ENCODE measurements around the gene FOXP1. TPM values are rescaled to one million over a fixed set of nuclear protein-coding genes. Genes with fewer than 3 reads are reported as not detected.

FOXP1 gene
- total and polyA plus RNA-seq, 2 of the 8 experiments (the other 6 are each of a cell fraction or from before 2014, with no cell fraction given) = 13.9 to 25.4 TPM

DNA sequence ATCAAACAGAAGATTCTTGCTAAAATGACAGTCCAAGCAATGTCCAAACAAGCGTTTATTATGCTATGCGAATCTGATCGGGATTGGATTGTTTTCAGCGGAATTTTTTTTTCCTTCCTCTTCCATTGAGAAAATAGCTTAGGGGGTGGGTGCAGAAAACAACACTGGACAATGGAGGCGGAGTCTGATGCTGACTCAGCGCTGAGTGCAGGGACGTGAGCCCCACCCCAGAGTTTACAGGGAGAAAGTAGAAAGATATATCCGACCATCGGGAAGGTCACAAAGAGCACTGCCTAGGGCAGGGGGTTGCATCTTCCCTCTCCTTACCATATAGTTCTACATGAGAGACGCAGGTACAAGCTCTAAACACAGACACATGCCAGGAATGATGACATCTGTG lies 117.0 kb downstream of the FOXP1 start:
- H2BK5ac ChIP-seq (ENCODE audit: low read depth, low read length) = no peak overlapping the region
- FAIRE-seq (peak; percentile 28), DNase-seq (ENCODE audit: low read depth in 1 of 2, low spot score in 2 of 2) (no peak)
- H3K27me3 ChIP-seq (replicated peaks in 1 of 4; ENCODE audit: control insufficient read depth in 3 of 4, extremely low read depth in 1 of 4, insufficient read depth in 3 of 4, low read length in 3 of 4) = no peaks in the 10 kb centered on the region
- no peak overlapping the region for H2BK120ac ChIP-seq (replicated peaks; ENCODE audit: low read depth, low read length)
- ChIA-PET POLR2A (ENCODE audit: partially characterized antibody) (interaction anchor here (1.8 kb wide), 1 partner anchor 15 kb away, joined by 5 read pairs; no protein-coding TSS in a partner anchor), CTCF (ENCODE audit: partially characterized antibody) (interaction anchor here (0.7 to 2.5 kb wide), 4 partner anchors 11 to 121 kb away, joined by 3 to 10 read pairs (median 3); no protein-coding TSS in a partner anchor)
- no peak overlapping the region for H4K8ac ChIP-seq (ENCODE audit: extremely low read depth, insufficient read depth, low read length)
- no peak overlapping the region for H3K27ac ChIP-seq (ENCODE audit: low read depth, low read length)
- H3K4me1 ChIP-seq (replicated peaks in 1 of 4; ENCODE audit: control insufficient read depth in 3 of 4, insufficient read depth in 4 of 4, low read length in 3 of 4) = peaks cover 6 to 24% (median 9%) of the 10 kb centered on the region in 4 experiments; a peak in 6 of 7 replicates
- no peak overlapping the region for H3K4ac ChIP-seq (replicated peaks; ENCODE audit: insufficient read length, low read depth, low read length)
- TF ChIP-seq CBX5 (IDR thresholded peaks at IDR 0.05; ENCODE audit: low read depth, low read length) (no peak), EZH2 (IDR thresholded peaks at IDR 0.05; ENCODE audit: low read depth, low read length, severe bottlenecking) (no peak), KDM1A (IDR thresholded peaks at IDR 0.05; ENCODE audit: borderline replicate concordance, low read length) (no peak), SIRT6 (IDR thresholded peaks at IDR 0.05; ENCODE audit: low read length) (no peak), ASH2L (IDR thresholded peaks at IDR 0.05; ENCODE audit: low read length) (no peak), GTF2F1 (IDR thresholded peaks at IDR 0.05; ENCODE audit: borderline replicate concordance, low read depth, low read length) (no peak), SIX5 (IDR thresholded peaks at IDR 0.05; ENCODE audit: low read depth, low read length) (no peak), MAFK (IDR thresholded peaks at IDR 0.05; ENCODE audit: low read depth, low read length) (peak; percentile 49; the same call in 1 of the 2 replicates)
- H3K14ac ChIP-seq (ENCODE audit: insufficient read length) = no peak overlapping the region
- no peaks in the 10 kb centered on the region; the same call in 1 of the 2 replicates for H3K23me2 ChIP-seq (ENCODE audit: low read depth, low read length)
- H3K18ac ChIP-seq (ENCODE audit: extremely low read depth, low read length) = no peak overlapping the region
- no peak overlapping the region for H3K4me2 ChIP-seq (ENCODE audit: insufficient read depth in 1 of 2, low read depth in 2 of 2, low read length in 2 of 2)
- H2AFZ ChIP-seq (ENCODE audit: low read length) = no peak overlapping the region
- 87% methylated on average over 10 of the region's 10 CpGs; no CpG with 5 or more reads in 1 of the 2 experiments for WGBS, 2 experiments (ENCODE audit: extremely low coverage in 1 of 2, insufficient coverage in 1 of 2, insufficient read length in 1 of 2, insufficient replicate concordance in 2 of 2, low coverage in 1 of 2, low lambda C conversion rate in 2 of 2, missing lambda C conversion rate in 1 of 2)
- H3K79me2 ChIP-seq (ENCODE audit: control insufficient read depth in 1 of 2, insufficient read depth in 2 of 2, low read length in 2 of 2) = no peaks in the 10 kb centered on the region
- no peaks in the 10 kb centered on the region for H3K36me3 ChIP-seq (ENCODE audit: control insufficient read depth in 2 of 4, insufficient read depth in 4 of 4, low read length in 3 of 4)
- no peak overlapping the region for H4K5ac ChIP-seq (ENCODE audit: insufficient read length, low read depth, low read length)
- no peak overlapping the region for H2AK5ac ChIP-seq (ENCODE audit: low read depth, low read length)
- no peak overlapping the region for H2BK15ac ChIP-seq (ENCODE audit: low read length)
- H4K91ac ChIP-seq (replicated peaks; ENCODE audit: insufficient read length, low read length) = no peak overlapping the region
- H3K23ac ChIP-seq (ENCODE audit: insufficient read length) = no peak overlapping the region
- H2BK20ac ChIP-seq (ENCODE audit: low read length) = no peak overlapping the region
- H4K20me1 ChIP-seq (replicated peaks in 1 of 2; ENCODE audit: control insufficient read depth in 1 of 2, insufficient read depth in 2 of 2, low read length in 2 of 2) = no peaks in the 10 kb centered on the region
- H3K79me1 ChIP-seq (ENCODE audit: low read depth, low read length) = no peaks in the 10 kb centered on the region
- H3K9ac ChIP-seq (replicated peaks in 1 of 4; ENCODE audit: extremely low read depth in 1 of 4, low read depth in 3 of 4, low read length in 3 of 4) = no peak overlapping the region
- H3K4me3 ChIP-seq (ENCODE audit: extremely low read depth in 1 of 4, insufficient read depth in 2 of 4, low read depth in 3 of 4, low read length in 4 of 4) = no peak overlapping the region
- no peak overlapping the region for H3K56ac ChIP-seq (replicated peaks; ENCODE audit: insufficient read length, low read depth, low read length)
- H2BK12ac ChIP-seq (ENCODE audit: low read depth, low read length) = no peak overlapping the region
- H3K9me3 ChIP-seq (ENCODE audit: insufficient read depth in 2 of 2, low read depth in 1 of 2, low read length in 1 of 2) = no peaks in the 10 kb centered on the region

All from H1 (cell line).